ENCODE data around the gene RRAGA.

The RRAGA gene

GRCh38 chr9:19023078-19023477 is 26.1 kb upstream of the RRAGA start:
- TF ChIP-seq CTCF (IDR thresholded peaks at IDR 0.05; ENCODE audit: insufficient read depth, low read depth, low read length, missing control alignments), result no peak

GRCh38 chr9:19026375-19026774 is 22.9 kb upstream of the RRAGA start:
- DNase-seq (ENCODE audit: low read depth), result no peak
- H3K4me3 ChIP-seq (ENCODE audit: low read depth, low read length), result no peak overlapping the region
- no peak for TF ChIP-seq CTCF (IDR thresholded peaks at IDR 0.05; ENCODE audit: insufficient read depth, low read depth, low read length, missing control alignments)

More at GRCh38 chr9:19023078-19023477, 26.1 kb upstream of the RRAGA start:
- no peak for DNase-seq (ENCODE audit: low read depth)
- no peak overlapping the region for H3K4me3 ChIP-seq (ENCODE audit: low read depth, low read length)

GRCh38 chr9:19027825-19028224 is 21.4 kb upstream of the RRAGA start:
- DNase-seq (ENCODE audit: low read depth), result no peak
- H3K4me3 ChIP-seq (ENCODE audit: low read depth, low read length), result no peak overlapping the region
- no peak for TF ChIP-seq CTCF (IDR thresholded peaks at IDR 0.05; ENCODE audit: insufficient read depth, low read depth, low read length, missing control alignments)

- H3K4me3 ChIP-seq (ENCODE audit: low read depth, low read length), result no peak overlapping the region
- TF ChIP-seq CTCF (IDR thresholded peaks at IDR 0.05; ENCODE audit: insufficient read depth, low read depth, low read length, missing control alignments), result peak; percentile 61
- peak; percentile 65 for DNase-seq (ENCODE audit: low read depth)
Measured at GRCh38 chr9:19028835-19029451, 20.3 kb upstream of the RRAGA start.

- DNase-seq (ENCODE audit: low read depth), result no peak
- no peak overlapping the region for H3K4me3 ChIP-seq (ENCODE audit: low read depth, low read length)
- TF ChIP-seq CTCF (IDR thresholded peaks at IDR 0.05; ENCODE audit: insufficient read depth, low read depth, low read length, missing control alignments), result no peak
Measured at GRCh38 chr9:19030899-19031298, 18.3 kb upstream of the RRAGA start.

- DNase-seq (ENCODE audit: low read depth), result no peak
- no peak overlapping the region for H3K4me3 ChIP-seq (ENCODE audit: low read depth, low read length)
- no peak for TF ChIP-seq CTCF (IDR thresholded peaks at IDR 0.05; ENCODE audit: insufficient read depth, low read depth, low read length, missing control alignments)
Measured at GRCh38 chr9:19032406-19032805, 16.8 kb upstream of the RRAGA start.

GRCh38 chr9:19033015-19033414 is 16.2 kb upstream of the RRAGA start, which contains the start of gene SAXO1:
SAXO1 (minus strand) TSS chr9:19033209; CDS start chr9:19032908, 301 bp downstream.
- TF ChIP-seq CTCF (IDR thresholded peaks at IDR 0.05; ENCODE audit: insufficient read depth, low read depth, low read length, missing control alignments), result no peak
- H3K4me3 ChIP-seq (ENCODE audit: low read depth, low read length), result no peak within 1 kb of the TSS
- no peak for DNase-seq (ENCODE audit: low read depth)
